ENCODE data around the gene CORO1C.
"Not testable (repeated sequence)": the region's sequence is repeated elsewhere in the genome, so short reads cannot be mapped to it uniquely, and the experiment has no call there.

Gene CORO1C

GRCh38 chr12:108679106-108679681 is 52.1 kb downstream of the CORO1C start:
- DNase-seq = no peak

- no peak for DNase-seq
Measured at GRCh38 chr12:108678104-108678730, 53.1 kb downstream of the CORO1C start.

- no peak for DNase-seq
Measured at GRCh38 chr12:108677381-108677780, 53.9 kb downstream of the CORO1C start.

- no peak for DNase-seq
Measured at GRCh38 chr12:108676707-108677106, 54.6 kb downstream of the CORO1C start.

GRCh38 chr12:108675792-108676191 is 55.5 kb downstream of the CORO1C start:
- DNase-seq = no peak

- DNase-seq = no peak
Measured at GRCh38 chr12:108672054-108672453, 59.3 kb downstream of the CORO1C start.

GRCh38 chr12:108671110-108671509 is 60.2 kb downstream of the CORO1C start:
- DNase-seq = no peak

GRCh38 chr12:108670066-108670631 is 61.2 kb downstream of the CORO1C start:
- no peak for DNase-seq

- DNase-seq = no peak
Measured at GRCh38 chr12:108668542-108668941, 62.8 kb downstream of the CORO1C start.

GRCh38 chr12:108668063-108668462 is 63.3 kb downstream of the CORO1C start:
- DNase-seq = no peak

- no peak for DNase-seq
Measured at GRCh38 chr12:108667349-108667748, 64.0 kb downstream of the CORO1C start.

GRCh38 chr12:108666401-108666881 is 64.9 kb downstream of the CORO1C start:
- DNase-seq = peak in 14 of 58 donors; percentile 10 to 67 (median 35)

GRCh38 chr12:108665608-108666202 is 65.6 kb downstream of the CORO1C start:
- no peak for DNase-seq

GRCh38 chr12:108664338-108665258 is 66.7 kb downstream of the CORO1C start:
- peak in 53 of 58 donors; percentile 22 to 90 (median 65) for DNase-seq

- no peak for DNase-seq
Measured at GRCh38 chr12:108663324-108664015, 67.8 kb downstream of the CORO1C start.

GRCh38 chr12:108658115-108658514 is 73.2 kb downstream of the CORO1C start:
- DNase-seq = not testable (repeated sequence)

GRCh38 chr12:108657130-108657745 is 74.1 kb downstream of the CORO1C start:
- DNase-seq = no peak

- not testable (repeated sequence) for DNase-seq
Measured at GRCh38 chr12:108656247-108656646, 75.1 kb downstream of the CORO1C start.

- not testable (repeated sequence) for DNase-seq
Measured at GRCh38 chr12:108655812-108656175, 75.5 kb downstream of the CORO1C start.

- DNase-seq = not testable (repeated sequence)
Measured at GRCh38 chr12:108654622-108655021, 76.7 kb downstream of the CORO1C start.
